PC-9 (cell line): Measurements from ENCODE around the gene UBE2K. TPM values are rescaled to one million over a fixed set of nuclear protein-coding genes. Genes with fewer than 3 reads are reported as not detected.

Source experiments
- BruUV-seq: library from RNA; stranded (reverse); fragments of 400-500 nt; replicated peaks from 2 replicates; lab custom pipeline; 2021; lab: Mats Ljungman, UMichigan
- CTCF ChIA-PET: fragments of 300-600 bp; sonication (Branson Sonifier 250); formaldehyde crosslinking; loops from one replicate; lab custom pipeline; 2022; ENCODE audit warnings: antibody characterized with exemption; lab: Charles Lee
- POLR2A ChIA-PET: fragments of 300-600 bp; sonication (Branson Sonifier 250); formaldehyde crosslinking; loops from one replicate; lab custom pipeline; 2022; ENCODE audit warnings: antibody characterized with exemption; ENCODE audit not compliant: unreplicated experiment; lab: Charles Lee
- DNase-seq, 2 experiments: peaks; one replicate each; pipeline versions ENCODE4 v3.0.0 to v3.0.0-alpha.2; 2015 to 2022; ENCODE audit warnings: mixed read lengths in 1 of 2
- H2AFZ ChIP-seq: fragments of 200-600 bp; sonication (generic); 2 replicates; pipeline ENCODE4 v1.8.1; 2017; ENCODE audit warnings: antibody characterized with exemption
- H3F3A ChIP-seq: fragments of 200-600 bp; sonication (generic); 2 replicates; pipeline ENCODE4 v1.8.1; 2017; ENCODE audit warnings: antibody characterized with exemption, mild to moderate bottlenecking, low read depth; ENCODE audit not compliant: insufficient read depth
- H3K27ac ChIP-seq: fragments of 200-600 bp; sonication (generic); 2 replicates; pipeline ENCODE4 v1.6.1; 2016; ENCODE audit warnings: mixed run types
- H3K27me3 ChIP-seq: fragments of 200-600 bp; sonication (generic); 2 replicates; pipeline ENCODE4 v1.6.1; 2016; ENCODE audit warnings: low read depth, mixed run types; ENCODE audit not compliant: insufficient read depth
- H3K36me3 ChIP-seq: fragments of 200-600 bp; sonication (generic); 2 replicates; pipeline ENCODE4 v1.6.1; 2016; ENCODE audit warnings: low read depth, mixed run types
- H3K4me1 ChIP-seq: fragments of 200-600 bp; sonication (generic); replicated peaks from 2 replicates; pipeline ENCODE4 v1.6.1; 2016; ENCODE audit warnings: mixed run types; ENCODE audit not compliant: insufficient read depth
- H3K4me2 ChIP-seq: fragments of 200-600 bp; sonication (generic); 2 replicates; pipeline ENCODE4 v1.6.1; 2017; ENCODE audit warnings: mixed run types
- H3K4me3 ChIP-seq: fragments of 200-600 bp; sonication (generic); 2 replicates; pipeline ENCODE4 v1.6.1; 2016; ENCODE audit warnings: mixed run types
- H3K79me2 ChIP-seq: fragments of 200-600 bp; sonication (generic); 2 replicates; pipeline ENCODE4 v1.6.1; 2017; ENCODE audit warnings: low read depth, mixed run types
- H3K9me2 ChIP-seq: fragments of 200-600 bp; sonication (generic); 2 replicates; pipeline ENCODE4 v1.8.1; 2017; ENCODE audit warnings: mild to moderate bottlenecking; ENCODE audit not compliant: insufficient read depth
- H3K9me3 ChIP-seq: fragments of 200-600 bp; sonication (generic); 2 replicates; pipeline ENCODE4 v1.8.1; 2016; ENCODE audit warnings: low read depth; ENCODE audit not compliant: insufficient read depth
- H4K20me1 ChIP-seq: fragments of 200-600 bp; sonication (generic); 2 replicates; pipeline ENCODE4 v1.8.1; 2017; ENCODE audit not compliant: insufficient read depth
- CTCF ChIP-seq: fragments of 200-600 bp; sonication (generic); conservative IDR thresholded peaks from 2 replicates; pipeline ENCODE4 v1.6.1; 2017; ENCODE audit warnings: mixed run types, antibody characterized with exemption, mild to moderate bottlenecking, moderate library complexity
- EZH2 ChIP-seq: fragments of 200-600 bp; sonication (generic); IDR thresholded peaks from 2 replicates; pipeline ENCODE4 v1.8.0; 2017; ENCODE audit warnings: antibody characterized with exemption, low read depth
- intact Hi-C: fragments of 100-400 bp; cut with micrococcal nuclease; formaldehyde crosslinking; loops from one replicate; pipeline ENCODE4 v1.10.0; 2022; ENCODE audit not compliant: unreplicated experiment
- total RNA-seq: library from RNA; stranded (reverse); gene quantifications from 2 replicates; pipeline ENCODE4 v1.2.3, GENCODE V29; 2021

The UBE2K gene
- total RNA-seq, 1 experiment from 2014 or later, result 129 TPM

GRCh38 chr4:39825741-39826231 lies 127.8 kb downstream of the UBE2K start:
- Histone ChIP-seq H3K27me3 (no peaks in the 10 kb centered on the region), H3K36me3 (no peaks in the 10 kb centered on the region; the same call in 1 of the 2 replicates), H2AFZ (no peak overlapping the region), H3K9me3 (no peaks in the 10 kb centered on the region), H3K4me2 (no peak overlapping the region), H3K4me1 (no peaks in the 10 kb centered on the region), H3K9me2 (no peaks in the 10 kb centered on the region), H3F3A (no peaks in the 10 kb centered on the region), H4K20me1 (no peaks in the 10 kb centered on the region), H3K79me2 (no peaks in the 10 kb centered on the region), H3K4me3 (no peak overlapping the region), H3K27ac (no peak overlapping the region)
- CTCF ChIA-PET, result interaction anchor here (0.7 kb wide), 1 partner anchor 23 kb away, joined by 3 read pairs; no protein-coding TSS in a partner anchor
- TF ChIP-seq EZH2 (no peak), CTCF (no peak)
- intact Hi-C loops, result no loop called here
- POLR2A ChIA-PET, result interaction anchor here (0.5 kb wide), 1 partner anchor 281 kb away, joined by 6 read pairs; no protein-coding TSS in a partner anchor
- no TSS peak for BruUV-seq
- no peak for DNase-seq

Other genes starting within 250 kb of the UBE2K start
- gene RPL9, start 239.2 kb upstream of the UBE2K start, total RNA-seq, result 792 and 1,023 TPM in 2 replicates
- gene LIAS, start 239.1 kb upstream of the UBE2K start, total RNA-seq, result 16.3 and 16.4 TPM in 2 replicates
- gene UGDH, start 170.7 kb upstream of the UBE2K start, total RNA-seq, result 88.6 and 98.5 TPM in 2 replicates
- 64.1 and 71.2 TPM in 2 replicates for gene SMIM14, start 59.3 kb upstream of the UBE2K start, total RNA-seq